ENCODE results near the gene EPS15.
"Not testable (repeated sequence)": the region's sequence is repeated elsewhere in the genome, so short reads cannot be mapped to it uniquely, and the experiment has no call there.

The EPS15 gene

DNA sequence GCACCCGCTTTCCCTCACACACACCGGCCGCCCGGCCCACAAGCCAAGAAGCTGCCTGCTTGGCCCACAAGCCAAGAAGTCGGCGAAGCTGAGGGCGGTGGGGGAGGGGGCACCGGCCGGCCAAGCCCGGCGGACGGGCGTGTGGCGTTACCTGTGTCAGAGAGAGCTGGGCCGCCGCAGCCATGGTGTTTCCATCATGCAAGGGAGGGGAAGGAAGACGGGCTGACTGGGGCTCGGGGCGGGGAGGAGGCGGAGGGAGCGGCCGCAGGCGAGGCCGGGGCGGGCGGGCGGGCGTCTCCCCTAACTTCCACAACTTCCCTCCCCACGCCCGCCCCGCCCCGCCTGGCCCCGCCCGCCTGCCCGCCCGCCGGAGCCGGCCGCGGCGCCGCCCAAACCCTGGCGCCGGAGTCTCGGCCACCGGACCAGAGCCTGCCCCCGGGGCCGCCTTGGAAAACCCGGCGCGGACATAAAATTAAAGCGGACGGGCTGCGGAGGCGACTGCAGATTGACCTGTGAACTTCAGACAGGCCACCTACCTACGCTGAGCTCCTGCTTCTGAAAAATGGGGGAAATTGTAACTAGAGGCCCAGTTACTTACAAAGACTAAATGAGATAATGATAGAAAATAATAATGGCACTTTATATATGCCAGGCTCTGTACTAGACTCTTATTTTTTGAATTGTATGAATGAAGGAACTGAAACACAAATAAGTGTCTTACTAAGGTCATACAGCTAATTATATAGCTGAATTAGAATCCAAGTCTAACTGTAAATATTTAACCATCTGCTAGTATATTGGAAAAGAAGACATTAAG lies at the start of gene EPS15:
EPS15 (minus strand) TSS at position 219 of the 817 bp plus-strand sequence; CDS start at position 184, 35 bp downstream.
- peak in 55 of 56 donors; percentile 22 to 87 (median 69) for DNase-seq

DNA sequence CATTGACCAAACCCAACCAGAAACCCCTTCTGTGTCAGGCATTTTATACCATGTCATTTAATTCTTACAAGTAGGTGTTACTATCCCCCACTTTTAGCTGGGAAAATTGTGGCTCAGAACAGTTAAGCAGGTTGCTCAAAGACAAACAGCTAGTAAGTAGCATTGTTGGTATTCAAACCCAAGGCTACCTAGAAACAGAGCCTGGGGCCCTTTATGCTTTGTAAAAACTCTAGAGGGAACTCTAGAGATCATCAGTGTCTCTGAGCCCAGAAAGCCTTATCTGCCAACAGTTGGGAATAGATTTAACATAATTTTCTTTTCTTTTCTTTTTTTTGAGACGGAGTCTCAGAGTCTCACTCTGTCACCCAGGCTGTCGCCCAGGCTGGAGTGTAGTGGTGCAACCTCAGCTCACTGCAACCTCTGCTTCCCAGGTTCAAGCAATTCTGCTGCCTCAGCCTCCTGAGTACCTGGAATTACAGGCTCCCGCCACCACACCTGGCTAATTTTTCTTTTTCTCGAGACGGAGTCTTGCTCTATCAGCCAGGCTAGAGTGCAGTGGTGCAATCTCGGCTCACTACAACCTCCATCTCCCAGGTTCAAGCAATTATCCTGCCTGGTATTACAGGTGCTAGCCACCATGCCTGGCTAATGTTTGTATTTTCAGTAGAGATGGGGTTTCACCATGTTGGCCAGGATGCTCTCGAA lies 49.3 kb upstream of the EPS15 start:
- no peak for DNase-seq

DNA sequence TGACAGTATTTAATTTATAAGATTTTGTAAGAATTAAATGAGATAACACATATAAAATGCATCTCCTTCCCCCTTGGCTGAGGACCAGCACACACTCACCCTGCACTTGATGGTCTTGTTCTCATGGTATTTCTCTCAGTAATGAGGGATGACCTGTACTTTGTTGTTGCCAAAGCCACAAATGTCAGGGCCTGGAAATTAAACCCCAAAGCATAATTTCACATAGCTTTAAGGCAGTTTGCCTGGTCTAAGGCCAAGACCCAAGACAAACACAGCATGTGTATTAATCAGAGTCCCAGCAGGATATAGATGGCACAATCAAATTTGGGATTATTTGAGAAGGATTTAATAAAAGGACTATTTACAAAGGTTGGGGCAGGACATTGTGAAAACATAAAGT lies 48.6 kb upstream of the EPS15 start:
- no peak for DNase-seq

DNA sequence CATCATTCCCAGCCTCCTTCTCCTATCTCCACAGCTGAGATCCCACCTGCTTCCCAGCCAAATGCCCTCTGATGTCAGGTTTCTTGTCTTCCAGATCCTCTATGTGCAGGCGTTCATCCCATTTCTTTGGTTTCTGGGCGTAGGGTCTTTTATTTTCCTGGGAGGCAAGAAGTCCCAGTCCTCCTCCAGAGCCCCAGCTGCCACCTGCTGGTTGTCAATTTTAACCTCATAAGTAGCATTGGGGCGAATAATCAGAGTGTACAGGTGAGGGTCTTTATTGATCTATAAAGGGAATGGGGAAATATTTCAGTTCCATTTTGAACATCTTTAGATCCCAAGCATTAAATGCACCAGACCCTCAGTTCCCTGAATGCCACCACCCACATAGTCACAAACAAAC lies 47.2 kb upstream of the EPS15 start:
- no peak for DNase-seq

DNA sequence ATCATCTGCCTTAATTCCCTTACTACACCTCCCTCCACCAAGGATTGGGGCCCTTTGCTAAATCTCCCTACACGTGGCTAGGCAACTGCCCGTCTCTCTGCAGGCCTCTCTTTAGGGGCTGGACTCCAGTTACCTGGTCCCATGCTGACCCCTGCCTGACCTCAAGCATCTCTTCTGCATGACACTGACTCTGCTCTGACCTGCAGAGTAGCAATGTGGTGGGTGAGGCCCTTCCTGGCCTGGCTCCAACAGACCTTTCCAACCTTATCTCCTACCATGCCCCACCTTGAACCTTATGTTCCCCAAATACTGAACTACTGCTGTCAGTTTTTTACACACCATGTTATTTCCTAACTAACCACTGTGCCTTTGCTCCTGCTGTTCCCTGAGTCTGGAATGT lies 45.9 kb upstream of the EPS15 start:
- no peak for DNase-seq

DNA sequence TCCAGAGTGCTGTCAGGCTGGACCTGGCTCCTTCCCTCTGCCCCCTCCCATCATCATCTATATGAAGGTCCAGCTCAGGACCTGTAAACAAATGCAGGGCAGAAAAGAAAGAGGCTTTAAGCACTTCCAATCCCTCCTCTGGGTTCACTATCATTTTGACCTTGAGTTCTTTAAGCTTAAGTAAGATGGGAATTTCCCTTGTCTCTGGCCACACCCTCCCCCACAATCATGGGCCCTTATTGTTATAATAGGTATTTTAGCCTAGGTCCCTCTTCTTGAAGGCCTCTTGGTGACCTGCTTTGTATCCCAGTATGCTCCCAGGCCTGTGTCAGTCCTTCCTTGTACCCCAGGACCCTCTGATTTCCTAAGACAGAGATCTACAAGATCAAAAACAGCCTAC lies 45.1 kb upstream of the EPS15 start:
- no peak for DNase-seq

DNA sequence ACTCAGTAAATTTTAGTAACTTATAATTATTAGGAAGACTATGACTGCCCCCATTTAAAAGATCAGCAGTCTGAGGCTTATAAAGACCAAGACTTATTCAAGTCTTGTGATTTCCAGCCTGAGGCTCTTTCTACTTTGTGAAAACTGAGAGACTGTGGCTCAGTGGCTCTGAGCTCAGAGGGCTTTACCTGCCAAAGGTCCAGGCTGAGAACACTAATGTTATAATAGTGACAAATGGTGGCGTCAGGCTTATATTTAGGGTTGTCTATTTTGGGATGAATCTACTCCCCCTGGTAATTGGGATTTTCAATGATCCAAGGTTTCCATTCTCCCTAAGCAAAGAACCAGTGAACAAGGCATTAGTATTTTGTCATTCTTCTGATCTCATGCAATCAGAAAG lies 42.6 kb upstream of the EPS15 start:
- no peak for DNase-seq

DNA sequence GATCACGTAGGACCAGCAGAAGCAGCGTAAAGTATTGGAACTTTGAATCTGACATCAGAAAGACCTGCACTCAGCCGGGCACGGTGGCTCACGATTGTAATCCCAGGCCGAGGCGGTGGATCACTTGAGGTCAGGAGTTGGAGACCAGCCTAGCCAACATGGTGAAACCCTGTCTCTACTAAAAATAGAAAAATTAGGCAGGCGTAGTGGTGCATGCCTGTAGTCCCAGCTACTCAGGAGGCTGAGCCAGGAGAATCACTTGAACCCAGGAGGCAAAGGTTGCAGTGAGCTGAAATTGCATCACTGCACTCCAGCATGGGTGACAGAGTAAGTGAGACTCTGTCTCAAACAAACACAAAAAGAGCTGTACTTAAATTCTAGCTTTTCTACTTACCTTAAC lies 41.8 kb upstream of the EPS15 start:
- not testable (repeated sequence) for DNase-seq

DNA sequence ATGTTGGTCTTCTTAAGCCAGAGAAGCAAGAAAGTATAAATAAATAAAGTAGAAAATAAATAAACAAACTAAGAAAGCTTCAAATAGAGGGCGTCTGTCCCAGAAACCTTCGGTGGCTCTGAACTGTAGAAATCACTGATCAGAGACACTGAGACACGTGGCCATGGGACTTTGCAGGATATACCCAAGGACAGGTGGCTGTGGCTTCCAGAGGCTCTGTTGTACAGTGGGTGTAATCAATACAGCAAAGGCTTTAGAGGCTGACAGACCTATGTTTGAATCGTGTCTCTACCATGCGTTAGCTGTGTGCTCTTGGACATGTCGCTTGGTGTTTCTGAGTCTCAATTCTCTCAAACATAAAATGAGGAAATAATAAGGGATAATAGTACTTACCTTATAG lies 41.0 kb upstream of the EPS15 start:
- no peak for DNase-seq

DNA sequence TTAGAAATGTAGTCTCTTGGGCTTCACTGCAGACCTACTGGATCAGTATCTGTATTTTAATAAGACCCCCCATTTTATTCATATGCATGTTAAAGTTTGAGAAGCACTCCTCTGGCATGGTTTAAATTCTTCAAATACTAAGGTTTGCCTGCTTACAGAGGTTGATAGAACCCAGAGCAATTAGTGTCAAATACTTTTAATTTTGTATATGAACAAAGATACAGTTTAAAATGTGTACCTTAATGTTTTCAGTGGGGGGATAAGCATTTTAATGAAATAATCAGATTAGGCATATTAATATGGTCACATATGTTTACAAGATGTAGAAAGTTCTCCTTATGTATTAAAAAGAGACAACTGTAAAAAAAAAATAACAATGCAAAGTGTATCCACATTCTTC lies 40.4 kb upstream of the EPS15 start:
- no peak for DNase-seq

DNA sequence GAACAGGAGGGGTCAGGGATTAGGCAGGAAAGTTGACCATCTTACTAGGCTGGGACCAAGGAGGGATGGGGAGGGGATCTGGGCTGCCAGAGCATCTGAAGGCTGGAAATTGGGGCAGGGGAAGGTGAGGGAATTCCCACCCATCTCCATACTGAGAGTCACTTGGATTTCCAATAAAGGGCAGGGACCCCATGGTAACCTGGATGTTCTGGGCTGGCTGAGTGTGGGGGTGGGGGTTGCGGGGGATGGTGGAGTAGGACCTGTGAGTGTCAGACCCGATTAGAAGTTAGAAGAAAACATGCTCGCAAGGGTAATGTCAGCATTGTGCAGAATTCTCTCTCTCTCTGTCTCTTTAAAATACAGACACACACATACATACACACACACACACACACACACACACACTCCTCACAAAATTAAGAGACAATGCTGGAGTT lies 40.0 kb upstream of the EPS15 start:
- DNase-seq, result no peak

DNA sequence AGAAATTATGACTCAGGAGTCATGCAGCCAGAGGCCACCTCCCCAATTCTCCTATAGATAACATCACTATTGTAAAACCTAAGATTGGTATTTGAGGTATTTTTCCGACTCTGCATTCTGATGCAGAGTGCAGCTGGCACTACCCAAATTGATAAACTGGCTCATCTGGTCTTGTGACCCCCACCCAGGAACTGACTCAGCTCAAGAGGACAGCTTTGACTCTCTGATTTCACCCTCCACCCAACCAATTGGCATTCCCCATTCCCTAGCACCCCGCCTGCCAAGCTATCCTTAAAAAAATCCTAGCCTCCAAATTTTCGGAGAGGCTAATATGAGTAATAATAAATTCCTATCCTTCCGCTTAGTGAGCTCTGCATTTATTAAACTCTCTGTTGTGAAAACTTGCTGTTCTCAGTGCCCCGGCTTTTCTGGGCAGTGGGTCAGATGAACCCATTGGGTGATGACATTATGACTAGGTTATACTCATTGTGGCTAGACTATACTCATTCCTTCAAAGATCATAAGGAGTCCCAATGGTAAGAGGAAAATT lies 39.4 kb upstream of the EPS15 start:
- DNase-seq, result no peak

DNA sequence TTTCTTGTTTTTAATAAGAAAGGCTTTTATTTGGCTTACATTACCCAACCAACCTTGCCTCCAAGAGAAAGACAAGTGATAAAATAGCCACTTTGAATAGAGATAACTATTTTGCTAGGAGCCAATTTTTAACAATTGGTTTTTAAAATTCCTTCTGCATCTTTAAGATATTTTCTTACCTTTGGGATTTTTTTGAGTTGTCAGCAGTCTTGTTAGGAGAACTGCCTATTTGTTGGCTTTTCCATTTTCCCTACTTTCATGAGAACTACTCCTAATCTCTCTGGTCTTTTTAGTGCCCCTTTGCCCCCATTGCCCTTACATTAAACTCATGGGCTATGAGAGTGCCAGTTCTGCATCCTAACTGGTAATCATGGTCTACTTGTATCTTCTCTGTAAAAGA lies 38.1 kb upstream of the EPS15 start:
- no peak for DNase-seq

DNA sequence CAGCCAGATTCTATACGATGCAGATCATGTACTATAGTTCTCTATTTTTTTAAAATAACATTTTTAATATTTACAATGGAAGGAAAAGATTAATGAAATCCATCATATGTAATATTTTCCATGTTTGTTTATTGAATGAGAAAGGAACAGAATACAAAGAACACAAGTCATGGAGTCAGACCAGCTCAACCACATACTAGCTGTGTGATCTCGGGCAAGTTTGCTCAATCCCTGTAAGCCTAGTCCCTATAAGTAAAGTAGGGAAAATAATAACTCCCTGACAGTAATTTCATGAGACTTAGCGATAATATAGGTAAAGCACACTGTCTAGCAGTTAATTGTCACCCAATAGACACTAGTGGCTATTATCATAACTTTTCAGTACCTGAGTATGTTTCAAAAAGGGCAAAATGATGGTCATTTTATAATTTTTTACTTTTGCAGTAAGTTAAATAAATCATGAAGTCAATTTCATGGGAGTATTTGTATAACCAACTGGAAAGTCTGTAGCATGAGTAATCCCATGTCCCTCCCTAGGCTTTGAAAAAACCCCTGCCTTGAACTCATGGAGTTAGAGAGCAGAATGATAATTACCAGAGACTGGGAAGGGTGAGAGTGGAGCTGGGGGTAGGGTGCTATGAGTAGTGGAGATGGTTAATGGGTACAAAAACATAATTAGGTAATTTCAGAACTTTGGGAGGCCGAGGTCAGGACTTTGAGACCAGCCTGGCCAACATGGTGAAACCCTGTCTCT lies 37.0 kb upstream of the EPS15 start:
- no peak for DNase-seq

DNA sequence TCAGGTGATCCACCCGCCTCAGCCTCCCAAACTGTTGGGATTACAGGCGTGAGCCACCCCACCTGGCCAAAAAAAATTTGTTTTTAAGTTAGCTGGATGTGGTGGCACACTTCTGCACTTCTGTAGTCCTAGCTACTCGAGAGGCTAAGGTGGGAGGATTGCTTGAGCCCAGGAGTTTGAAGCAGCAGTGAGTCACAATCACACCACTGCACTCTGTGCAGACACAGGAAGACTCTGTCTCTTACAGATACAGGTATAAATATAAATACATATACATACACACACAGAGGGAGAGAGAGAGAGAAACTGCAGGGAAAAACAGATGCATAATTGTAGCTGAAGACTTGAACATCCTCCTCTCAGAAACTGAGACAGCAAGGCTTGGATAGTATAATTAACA lies 34.8 kb upstream of the EPS15 start:
- no peak for DNase-seq

DNA sequence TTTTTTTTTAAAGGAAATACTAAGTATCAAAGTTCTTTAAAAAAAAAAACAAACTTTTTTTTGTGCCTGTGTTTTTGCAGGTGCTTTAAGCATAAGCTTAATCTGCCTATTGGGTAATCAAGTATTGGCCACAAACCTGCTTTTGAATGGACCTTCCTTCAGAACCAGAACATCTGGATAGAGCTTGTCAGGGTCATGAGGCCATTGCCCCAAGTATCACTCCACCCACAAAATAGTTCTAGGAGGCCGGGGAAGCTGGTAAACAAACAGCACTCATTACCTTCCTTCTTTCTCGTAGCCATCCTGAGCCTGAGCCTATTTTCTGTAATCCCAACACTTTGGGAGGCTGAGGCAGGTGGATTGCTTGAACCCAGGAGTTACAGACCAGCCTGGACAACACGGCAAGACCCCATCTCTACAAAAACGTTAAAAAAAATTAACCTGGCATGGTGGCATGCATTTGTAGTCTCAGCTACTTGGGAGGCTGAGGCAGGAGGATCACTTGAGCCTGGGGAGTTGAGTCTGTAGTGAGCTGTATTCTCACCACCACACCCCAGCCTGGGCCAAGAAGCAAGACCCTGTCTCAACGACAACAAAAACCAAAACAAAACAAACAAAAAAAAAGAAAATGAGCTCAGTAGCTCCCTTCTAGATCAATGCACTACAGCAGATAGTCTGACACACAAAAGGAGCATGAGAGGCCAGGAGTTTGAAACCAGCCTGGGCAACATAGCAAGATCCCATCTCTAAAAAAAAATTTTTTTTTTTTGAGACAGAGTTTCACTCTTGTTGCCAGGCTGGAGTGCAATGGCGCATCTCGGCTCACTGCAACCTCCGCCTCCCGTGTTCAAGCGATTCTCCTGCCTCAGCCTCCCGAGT lies 34.1 kb upstream of the EPS15 start:
- no peak for DNase-seq

DNA sequence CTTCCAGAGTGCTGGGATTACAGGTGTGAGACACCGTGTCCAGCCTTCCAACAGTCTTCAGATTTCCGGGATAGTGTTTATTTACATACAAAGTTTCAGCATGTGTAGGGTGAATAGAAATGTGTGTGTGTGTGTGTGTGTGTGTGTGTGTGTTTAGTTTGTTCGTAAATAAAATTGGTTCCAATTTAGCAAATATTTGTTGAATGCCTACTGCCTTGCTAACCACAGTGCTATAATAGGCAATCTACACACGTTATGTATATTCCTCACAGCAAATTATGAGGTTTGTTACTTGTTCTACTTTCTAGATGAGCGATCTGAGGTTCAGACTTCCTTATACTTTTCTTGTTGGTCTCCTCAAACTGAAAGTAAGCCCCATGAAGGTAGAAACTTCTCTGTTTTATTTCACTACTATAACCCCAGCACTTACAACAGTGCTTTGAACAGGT lies 32.8 kb upstream of the EPS15 start:
- no peak for DNase-seq

DNA sequence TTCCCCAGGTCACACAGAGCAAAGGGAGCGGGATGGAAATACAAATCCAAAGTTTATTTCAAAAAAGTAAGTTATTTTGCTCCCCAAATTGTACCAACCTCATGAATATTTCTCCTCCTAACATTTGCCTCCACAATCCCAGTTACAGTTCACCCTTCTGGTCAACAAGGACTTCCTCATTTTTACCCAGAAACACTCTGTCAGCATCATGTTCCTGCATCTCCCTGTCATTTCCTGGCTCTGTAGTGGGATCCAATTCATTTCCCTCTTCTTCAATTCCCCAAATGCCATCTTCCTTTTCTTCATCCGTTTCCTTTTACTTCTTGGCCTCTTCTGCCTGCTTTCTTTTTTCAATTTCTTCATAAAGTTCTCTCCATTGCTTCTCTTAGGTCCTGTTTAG lies 32.0 kb upstream of the EPS15 start:
- DNase-seq, result peak in 1 of 56 donors; percentile 1

DNA sequence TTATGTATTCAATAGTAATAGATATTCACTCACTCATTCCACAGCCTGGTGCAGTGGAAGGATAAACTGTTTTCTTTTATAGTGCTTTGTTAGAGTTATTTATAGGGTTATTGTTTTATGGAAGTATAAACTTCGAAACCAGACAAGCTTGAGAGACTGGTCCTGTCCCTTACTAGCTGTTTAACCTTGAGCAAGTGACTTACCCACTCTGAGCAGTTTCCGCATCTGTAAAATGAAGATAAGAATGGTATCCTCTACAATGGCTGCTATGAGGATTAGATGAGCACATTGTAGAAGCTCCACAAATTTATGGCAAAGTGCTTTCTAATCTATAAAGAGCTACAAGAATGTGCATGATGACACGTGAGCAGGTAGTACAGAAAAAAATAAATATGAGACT lies 30.8 kb upstream of the EPS15 start:
- DNase-seq, result no peak

DNA sequence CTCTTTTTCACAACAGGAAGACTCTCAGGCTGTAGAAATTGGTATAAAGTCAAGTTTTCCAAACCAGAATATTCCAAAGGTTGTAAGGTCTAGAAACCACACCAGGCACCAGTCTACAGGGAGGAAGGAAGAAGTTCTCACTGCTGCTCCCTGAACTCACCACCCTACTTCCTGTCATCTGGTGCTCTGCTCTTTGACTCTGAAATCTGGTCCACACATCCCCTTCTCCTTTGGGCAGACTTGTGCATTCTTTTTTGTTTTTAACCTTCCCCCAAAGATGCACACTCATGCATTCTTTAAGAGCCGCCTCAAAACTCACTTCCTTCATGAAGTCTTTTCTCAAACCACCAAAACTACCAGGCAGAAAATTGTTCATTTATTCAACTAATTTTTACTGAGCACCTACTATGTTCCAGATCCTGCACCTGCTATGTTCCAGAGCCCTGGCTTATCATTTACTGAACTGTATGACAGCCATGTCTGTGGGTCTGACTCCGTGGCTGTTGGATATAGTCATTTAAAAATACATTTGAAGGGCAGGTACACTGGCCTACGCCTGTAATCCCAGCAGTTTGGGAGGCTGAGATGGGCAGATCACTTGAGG lies 30.1 kb upstream of the EPS15 start:
- DNase-seq, result peak in 2 of 56 donors; percentile 3 to 30

Measured in amygdala (tissue), 56 donors.